Measurements from ENCODE around the gene MRTFA.

GRCh38 chr22:40525250-40525884 is 111.2 kb downstream of the MRTFA start:
- TF ChIP-seq SPI1 (IDR thresholded peaks at IDR 0.05; ENCODE audit: low read depth, low read length): no peak
- no peak for TF ChIP-seq TAF1 (IDR thresholded peaks at IDR 0.05; ENCODE audit: low read depth, low read length)
- no peak for TF ChIP-seq POLR2AphosphoS5 (IDR thresholded peaks at IDR 0.05; ENCODE audit: low read depth, low read length)
- no peak for TF ChIP-seq POLR2A (IDR thresholded peaks at IDR 0.05; ENCODE audit: low read depth, low read length)
- no peak for TF ChIP-seq PAX5 (IDR thresholded peaks at IDR 0.05; ENCODE audit: insufficient read depth, low read length, severe bottlenecking)
- TF ChIP-seq POU2F2 (IDR thresholded peaks at IDR 0.05; ENCODE audit: low read depth, low read length): no peak
